ENCODE results near the gene WDR27. TPM values are rescaled to one million over a fixed set of nuclear protein-coding genes. Genes with fewer than 3 reads are reported as not detected.

The WDR27 gene
- total RNA-seq, 1 donor from 2014 or later: 41.5 TPM

DNA sequence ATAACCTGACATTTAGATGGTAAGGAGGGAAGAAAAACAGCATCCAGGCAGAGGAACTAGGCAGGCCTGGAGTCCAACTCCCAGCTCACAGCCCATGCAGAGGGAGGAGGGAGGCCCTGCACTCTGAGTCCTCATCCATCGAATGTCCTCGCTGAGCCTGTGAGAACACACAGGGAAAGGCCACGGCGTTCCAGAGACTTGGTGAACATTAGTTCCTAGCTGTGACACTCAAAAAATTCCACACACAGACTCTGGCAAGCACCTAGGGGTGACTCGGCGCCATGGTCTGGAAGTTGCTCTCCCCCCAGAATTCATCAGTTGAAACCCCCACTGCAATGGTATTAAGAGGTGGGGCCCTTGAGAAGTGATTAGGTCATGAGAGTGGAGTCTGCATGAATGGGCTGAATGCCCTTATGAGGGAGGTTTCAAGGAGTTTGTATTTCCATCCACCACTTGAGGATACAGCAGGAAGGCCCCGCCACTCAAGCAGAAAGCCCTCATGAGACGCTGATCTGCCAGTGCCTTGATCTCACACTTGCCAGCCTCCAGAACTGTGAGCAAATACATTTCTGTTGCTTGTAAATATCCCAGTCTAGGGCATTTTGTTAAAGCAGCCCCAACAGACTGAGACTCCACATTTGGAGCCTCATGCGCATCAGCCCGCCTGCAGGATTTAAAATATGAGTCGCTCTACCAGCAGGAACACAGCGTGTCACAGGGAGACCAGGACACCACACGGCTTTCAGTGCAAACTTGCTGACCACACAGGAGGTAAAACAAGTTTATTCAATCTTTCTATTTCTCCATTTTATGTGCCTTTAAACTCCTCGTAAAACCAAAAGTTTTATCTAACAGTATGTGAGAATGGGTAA lies 73.9 kb downstream of the WDR27 start:
- Histone ChIP-seq H3K9me3 (no peaks in the 10 kb centered on the region), H3K27ac (no peak overlapping the region), H3K4me1 (no peaks in the 10 kb centered on the region), H3K27me3 (no peaks in the 10 kb centered on the region), H3K36me3 (peaks cover 0 to 30% of the 10 kb centered on the region in 2 donors), H3K4me3 (no peak overlapping the region)
- intact Hi-C loops (cut with DNase I): no loop called here
- TF ChIP-seq POLR2AphosphoS5 (IDR thresholded peaks at IDR 0.05; ENCODE audit: insufficient read depth in 1 of 2, low read depth in 1 of 2) (no peak), POLR2A (IDR thresholded peaks at IDR 0.05) (no peak)
- TF ChIP-seq, protein P1, sequence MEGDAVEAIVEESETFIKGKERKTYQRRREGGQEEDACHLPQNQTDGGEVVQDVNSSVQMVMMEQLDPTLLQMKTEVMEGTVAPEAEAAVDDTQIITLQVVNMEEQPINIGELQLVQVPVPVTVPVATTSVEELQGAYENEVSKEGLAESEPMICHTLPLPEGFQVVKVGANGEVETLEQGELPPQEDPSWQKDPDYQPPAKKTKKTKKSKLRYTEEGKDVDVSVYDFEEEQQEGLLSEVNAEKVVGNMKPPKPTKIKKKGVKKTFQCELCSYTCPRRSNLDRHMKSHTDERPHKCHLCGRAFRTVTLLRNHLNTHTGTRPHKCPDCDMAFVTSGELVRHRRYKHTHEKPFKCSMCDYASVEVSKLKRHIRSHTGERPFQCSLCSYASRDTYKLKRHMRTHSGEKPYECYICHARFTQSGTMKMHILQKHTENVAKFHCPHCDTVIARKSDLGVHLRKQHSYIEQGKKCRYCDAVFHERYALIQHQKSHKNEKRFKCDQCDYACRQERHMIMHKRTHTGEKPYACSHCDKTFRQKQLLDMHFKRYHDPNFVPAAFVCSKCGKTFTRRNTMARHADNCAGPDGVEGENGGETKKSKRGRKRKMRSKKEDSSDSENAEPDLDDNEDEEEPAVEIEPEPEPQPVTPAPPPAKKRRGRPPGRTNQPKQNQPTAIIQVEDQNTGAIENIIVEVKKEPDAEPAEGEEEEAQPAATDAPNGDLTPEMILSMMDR (IDR thresholded peaks at IDR 0.05): no peak
- no peak for DNase-seq (ENCODE audit: extremely low spot score in 2 of 2)

DNA sequence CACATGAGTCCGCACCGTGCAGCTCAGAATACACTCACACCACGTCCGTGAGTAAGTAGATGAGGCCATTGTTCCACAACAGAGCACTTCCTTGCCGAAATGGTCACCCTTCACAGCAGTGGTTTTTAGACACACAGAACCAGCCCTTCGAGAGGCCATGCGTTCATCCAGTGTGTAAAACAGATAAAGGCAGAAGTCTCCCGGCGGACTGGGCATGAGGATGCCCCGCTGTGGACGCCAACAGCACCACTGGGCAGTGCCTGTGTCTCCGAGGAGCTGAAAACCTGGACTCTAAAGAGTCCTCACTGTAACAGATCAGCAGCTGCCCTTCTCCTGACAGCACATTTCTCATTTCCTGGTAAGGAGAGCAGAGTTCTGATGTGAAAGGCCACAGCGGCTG lies 75.2 kb downstream of the WDR27 start:
- Histone ChIP-seq H3K27ac (no peak overlapping the region), H3K27me3 (no peaks in the 10 kb centered on the region), H3K4me3 (no peak overlapping the region), H3K9me3 (no peaks in the 10 kb centered on the region), H3K4me1 (no peaks in the 10 kb centered on the region), H3K36me3 (peaks cover 0 to 23% of the 10 kb centered on the region in 2 donors)
- intact Hi-C loops (cut with DNase I): no loop called here
- no peak for DNase-seq (ENCODE audit: extremely low spot score in 2 of 2)
- TF ChIP-seq, protein P1 (IDR thresholded peaks at IDR 0.05): no peak
- no peak for TF ChIP-seq POLR2A (IDR thresholded peaks at IDR 0.05)
- no peak for TF ChIP-seq POLR2AphosphoS5 (IDR thresholded peaks at IDR 0.05; ENCODE audit: insufficient read depth in 1 of 2, low read depth in 1 of 2)

DNA sequence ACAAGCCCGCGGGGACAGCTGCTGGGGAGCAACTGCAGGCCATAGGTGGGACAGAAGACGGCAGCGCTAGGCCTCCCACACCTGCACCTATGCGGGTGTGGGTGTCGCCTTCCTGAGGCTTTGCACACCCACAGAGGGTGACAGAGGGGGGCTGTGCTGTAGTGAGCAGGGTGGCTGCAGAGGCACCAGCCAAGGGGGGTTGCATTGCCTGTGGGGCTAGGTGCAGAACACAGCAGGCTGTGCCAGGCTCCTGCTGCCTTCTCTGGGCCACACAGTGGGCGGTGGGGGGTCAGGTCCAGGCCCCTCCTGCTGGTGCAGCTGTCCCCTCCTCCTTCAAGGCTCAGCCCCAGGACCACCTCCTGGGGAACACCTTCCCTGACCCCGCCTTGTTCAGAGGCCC lies 75.7 kb downstream of the WDR27 start:
- intact Hi-C loops (cut with DNase I): no loop called here
- TF ChIP-seq, protein P1 (IDR thresholded peaks at IDR 0.05): no peak
- TF ChIP-seq POLR2AphosphoS5 (IDR thresholded peaks at IDR 0.05; ENCODE audit: insufficient read depth in 1 of 2, low read depth in 1 of 2) (no peak), POLR2A (IDR thresholded peaks at IDR 0.05) (no peak)
- Histone ChIP-seq H3K9me3 (no peaks in the 10 kb centered on the region), H3K27me3 (no peaks in the 10 kb centered on the region), H3K27ac (no peak overlapping the region), H3K36me3 (peaks cover 0 to 23% of the 10 kb centered on the region in 2 donors), H3K4me3 (no peak overlapping the region), H3K4me1 (no peaks in the 10 kb centered on the region)
- DNase-seq (ENCODE audit: extremely low spot score in 2 of 2): no peak

DNA sequence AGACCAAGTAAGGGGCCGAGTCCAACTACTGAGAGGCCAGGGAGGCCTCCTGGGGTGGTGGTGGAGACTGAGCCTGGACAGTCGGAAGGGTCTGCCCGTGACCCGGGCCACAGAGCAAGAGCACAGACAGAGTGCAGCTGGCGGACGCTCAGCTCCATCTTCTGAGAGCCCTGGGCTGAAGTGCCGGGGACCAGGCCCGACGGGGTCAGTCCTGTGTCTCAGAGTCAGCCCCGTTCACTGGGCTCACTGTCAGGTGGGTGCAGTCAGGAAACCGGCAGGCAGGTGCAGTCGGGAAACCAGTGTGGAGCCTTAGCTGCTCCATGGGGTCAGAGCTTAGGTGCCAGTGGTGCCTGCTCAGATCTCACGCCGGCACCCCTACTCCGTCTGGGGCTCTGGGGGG lies 76.5 kb downstream of the WDR27 start:
- DNase-seq (ENCODE audit: extremely low spot score in 2 of 2): no peak
- no peaks in the 10 kb centered on the region for H3K4me1 ChIP-seq
- no peak overlapping the region for H3K27ac ChIP-seq
- H3K4me3 ChIP-seq: no peak overlapping the region
- H3K36me3 ChIP-seq: peaks cover 0 to 23% of the 10 kb centered on the region in 2 donors
- H3K9me3 ChIP-seq: no peaks in the 10 kb centered on the region
- no peaks in the 10 kb centered on the region for H3K27me3 ChIP-seq
- TF ChIP-seq, protein P1 (IDR thresholded peaks at IDR 0.05): no peak
- TF ChIP-seq POLR2A (IDR thresholded peaks at IDR 0.05): no peak
- intact Hi-C loops (cut with DNase I): no loop called here

DNA sequence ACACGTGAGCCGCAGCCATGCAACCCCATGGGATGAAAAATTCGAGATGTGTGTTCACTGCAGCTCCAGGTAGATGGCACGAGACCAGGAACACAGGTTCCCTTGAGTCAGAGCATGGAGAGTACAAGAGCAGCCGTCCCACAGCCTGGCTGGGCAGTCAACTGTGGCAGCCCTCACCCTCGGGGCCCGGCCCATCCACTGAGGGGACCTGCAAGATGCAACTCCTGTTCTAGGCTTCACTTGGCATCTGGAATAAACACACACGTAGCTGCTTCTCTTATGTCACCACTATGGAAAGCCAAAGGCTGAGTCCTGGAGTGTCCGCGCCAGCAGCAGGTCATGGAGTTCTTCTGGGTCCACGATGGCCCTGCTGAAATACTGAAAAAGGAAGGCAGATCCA lies 77.0 kb downstream of the WDR27 start:
- intact Hi-C loops (cut with DNase I): no loop called here
- Histone ChIP-seq H3K27me3 (no peaks in the 10 kb centered on the region), H3K4me3 (no peak overlapping the region), H3K36me3 (peaks cover 0 to 23% of the 10 kb centered on the region in 2 donors), H3K4me1 (no peaks in the 10 kb centered on the region), H3K27ac (no peak overlapping the region), H3K9me3 (no peaks in the 10 kb centered on the region)
- TF ChIP-seq POLR2AphosphoS5 (IDR thresholded peaks at IDR 0.05; ENCODE audit: insufficient read depth in 1 of 2, low read depth in 1 of 2): no peak
- TF ChIP-seq, protein P1 (IDR thresholded peaks at IDR 0.05): no peak
- no peak for TF ChIP-seq POLR2A (IDR thresholded peaks at IDR 0.05)
- no peak for DNase-seq (ENCODE audit: extremely low spot score in 2 of 2)
